T-helper 17 cell (primary cell): Measurements from ENCODE around the gene DYNC1I1. TPM values are rescaled to one million over a fixed set of nuclear protein-coding genes. Genes with fewer than 3 reads are reported as not detected.
A peak's percentile ranks its signal among the peaks of the same experiment; 100 is the strongest.

Source experiments
- ATAC-seq: fragments of 150-1000 bp; cut with Tn5 transposase; 2 replicates; pipeline ENCODE4 v1.10.0; 2021; ENCODE audit warnings: mild to moderate bottlenecking, moderate library complexity
- DNase-seq, 3 donors: peaks; one replicate each; pipeline versions ENCODE4 v3.0.0 to v3.0.0-alpha.2; 2020 to 2021
- H3K9me3 ChIP-seq: one replicate; pipeline ENCODE4 v1.7.0; 2013; ENCODE audit warnings: low read length, mild to moderate bottlenecking; ENCODE audit not compliant: control insufficient read depth, poor library complexity, severe bottlenecking
- H3K27ac Mint-ChIP-seq: one replicate; pipeline ENCODE4 v1.8.0; 2022; ENCODE audit warnings: mild to moderate bottlenecking, moderate library complexity, mixed read lengths
- H3K27me3 Mint-ChIP-seq: one replicate; pipeline ENCODE4 v1.8.0; 2022; ENCODE audit warnings: mixed read lengths
- H3K36me3 Mint-ChIP-seq: one replicate; pipeline ENCODE4 v1.8.0; 2022; ENCODE audit warnings: low read depth, mixed read lengths
- H3K4me1 Mint-ChIP-seq: one replicate; pipeline ENCODE4 v1.8.0; 2022; ENCODE audit warnings: mild to moderate bottlenecking, mixed read lengths
- H3K4me3 Mint-ChIP-seq: one replicate; pipeline ENCODE4 v1.8.0; 2022; ENCODE audit warnings: mild to moderate bottlenecking, moderate library complexity, mixed read lengths
- total RNA-seq, 4 donors: library from RNA in 2 of 4; stranded (reverse) in 2 of 4; gene quantifications; one replicate each; pipeline ENCODE4 v1.2.3 and lab custom pipeline; 2022 to 2026

The DYNC1I1 gene
- total RNA-seq: under 1 TPM; 0.12 to 0.31 TPM
- total RNA-seq (lab: John Stamatoyannopoulos, UW): 0 reads per million in 2 donors

GRCh38 chr7:95772298-95772770, at the start of gene DYNC1I1:
Gene DYNC1I1, plus strand, starts transcription at chr7:95772554. Its CDS starts 32,176 bp downstream, at chr7:95804730.
- peak; percentile 28 for ATAC-seq
- H3K27me3 Mint-ChIP-seq: peaks cover 39% of the 10 kb centered on the region
- no peaks in the 10 kb centered on the region for H3K4me1 Mint-ChIP-seq
- H3K36me3 Mint-ChIP-seq: peaks cover 2% of the 10 kb centered on the region
- peak within 1 kb of the TSS; percentile 57 for H3K4me3 Mint-ChIP-seq
- no peaks in the 10 kb centered on the region for H3K9me3 ChIP-seq
- H3K27ac Mint-ChIP-seq: no peak within 1 kb of the TSS
- DNase-seq: no peak

GRCh38 chr7:95723583-95724180, 48.7 kb upstream of the DYNC1I1 start:
- H3K9me3 ChIP-seq: no peaks in the 10 kb centered on the region
- DNase-seq (no peak), ATAC-seq (no peak)
- Mint-ChIP-seq H3K36me3 (no peaks in the 10 kb centered on the region), H3K27me3 (peaks cover 4% of the 10 kb centered on the region), H3K4me1 (no peaks in the 10 kb centered on the region), H3K4me3 (no peak overlapping the region), H3K27ac (no peak overlapping the region)

- Mint-ChIP-seq H3K36me3 (no peaks in the 10 kb centered on the region), H3K4me1 (no peaks in the 10 kb centered on the region), H3K4me3 (no peak overlapping the region), H3K27me3 (peaks cover 4% of the 10 kb centered on the region), H3K27ac (no peak overlapping the region)
- no peaks in the 10 kb centered on the region for H3K9me3 ChIP-seq
- DNase-seq (no peak), ATAC-seq (no peak)
Observed at GRCh38 chr7:95725205-95725604, 47.1 kb upstream of the DYNC1I1 start.

DNA sequence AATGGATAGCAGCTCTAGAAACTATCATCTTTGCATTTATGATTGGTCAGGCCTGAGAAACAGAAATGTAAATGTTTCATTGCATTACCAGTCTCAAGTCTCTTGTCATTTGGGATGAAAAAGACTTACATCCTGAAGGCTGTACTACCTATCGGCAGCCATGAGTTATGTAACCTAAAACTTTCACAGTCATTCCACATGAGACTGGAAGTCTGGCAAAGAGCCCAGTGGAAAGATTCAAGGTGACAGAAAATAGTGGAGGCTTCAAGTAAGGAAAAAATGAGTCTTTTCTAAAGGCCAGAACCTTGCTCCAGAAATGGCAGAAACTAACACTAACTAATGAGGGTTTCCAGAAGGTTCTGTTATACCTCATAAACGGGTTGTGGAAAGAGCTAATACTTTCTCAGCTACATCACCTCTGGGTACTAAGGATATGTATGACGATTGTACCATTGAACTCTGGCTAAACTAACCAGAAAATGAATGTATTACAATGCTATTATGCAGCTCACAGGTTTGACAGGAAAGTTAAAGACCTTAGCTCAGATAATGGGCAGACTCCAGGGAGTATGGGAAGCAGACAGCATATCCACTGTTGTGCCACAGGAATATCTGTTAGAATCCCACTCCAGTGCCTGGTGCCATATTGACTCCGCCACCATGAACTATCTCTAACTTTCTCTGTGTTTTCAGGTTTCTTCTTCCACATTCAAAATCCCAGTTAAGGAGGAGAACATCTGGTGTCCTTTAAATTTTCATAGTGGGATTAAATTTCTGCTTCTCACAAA, 41.7 kb upstream of the DYNC1I1 start:
- DNase-seq (no peak), ATAC-seq (no peak)
- Mint-ChIP-seq H3K4me3 (no peak overlapping the region), H3K4me1 (no peaks in the 10 kb centered on the region), H3K27me3 (no peaks in the 10 kb centered on the region), H3K36me3 (no peaks in the 10 kb centered on the region), H3K27ac (no peak overlapping the region)
- H3K9me3 ChIP-seq: no peaks in the 10 kb centered on the region

GRCh38 chr7:95736635-95737034, 35.7 kb upstream of the DYNC1I1 start:
- Mint-ChIP-seq H3K4me3 (no peak overlapping the region), H3K27me3 (peaks cover 5% of the 10 kb centered on the region), H3K36me3 (no peaks in the 10 kb centered on the region), H3K27ac (no peak overlapping the region), H3K4me1 (no peaks in the 10 kb centered on the region)
- no peaks in the 10 kb centered on the region for H3K9me3 ChIP-seq
- ATAC-seq (no peak), DNase-seq (no peak)

GRCh38 chr7:95737828-95738505, 34.4 kb upstream of the DYNC1I1 start:
- Mint-ChIP-seq H3K4me1 (no peaks in the 10 kb centered on the region), H3K4me3 (no peak overlapping the region), H3K36me3 (no peaks in the 10 kb centered on the region), H3K27me3 (peaks cover 5% of the 10 kb centered on the region), H3K27ac (no peak overlapping the region)
- ATAC-seq (no peak), DNase-seq (no peak)
- no peaks in the 10 kb centered on the region for H3K9me3 ChIP-seq

DNA sequence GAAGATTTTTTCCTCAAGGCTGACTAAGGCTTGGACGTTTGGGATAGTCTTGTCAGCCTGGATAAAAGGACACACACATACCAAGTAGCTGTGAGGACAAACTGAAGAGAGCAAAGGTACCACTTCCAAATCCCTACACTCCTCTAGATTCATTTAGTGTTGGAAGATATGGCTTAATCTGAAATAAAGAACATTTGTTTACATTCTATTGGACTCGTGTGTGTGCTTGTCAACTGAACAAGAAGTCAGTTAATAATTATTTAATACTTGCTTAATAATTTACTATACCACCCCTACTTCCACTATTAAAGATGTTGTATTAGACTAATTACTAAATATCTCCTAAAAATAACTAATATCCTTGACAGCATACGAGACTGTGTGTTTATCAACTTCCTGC, 23.3 kb upstream of the DYNC1I1 start:
- no peak for ATAC-seq
- no peaks in the 10 kb centered on the region for H3K9me3 ChIP-seq
- Mint-ChIP-seq H3K27ac (no peak overlapping the region), H3K4me3 (no peak overlapping the region), H3K27me3 (peaks cover 6% of the 10 kb centered on the region), H3K36me3 (no peaks in the 10 kb centered on the region), H3K4me1 (no peaks in the 10 kb centered on the region)
- DNase-seq: no peak

- H3K4me3 Mint-ChIP-seq: no peak overlapping the region
- no peaks in the 10 kb centered on the region for H3K9me3 ChIP-seq
- no peaks in the 10 kb centered on the region for H3K36me3 Mint-ChIP-seq
- DNase-seq (no peak), ATAC-seq (no peak)
- H3K27me3 Mint-ChIP-seq: peaks cover 6% of the 10 kb centered on the region
- no peaks in the 10 kb centered on the region for H3K4me1 Mint-ChIP-seq
- H3K27ac Mint-ChIP-seq: no peak overlapping the region
Observed at GRCh38 chr7:95749515-95749914, 22.8 kb upstream of the DYNC1I1 start.

DNA sequence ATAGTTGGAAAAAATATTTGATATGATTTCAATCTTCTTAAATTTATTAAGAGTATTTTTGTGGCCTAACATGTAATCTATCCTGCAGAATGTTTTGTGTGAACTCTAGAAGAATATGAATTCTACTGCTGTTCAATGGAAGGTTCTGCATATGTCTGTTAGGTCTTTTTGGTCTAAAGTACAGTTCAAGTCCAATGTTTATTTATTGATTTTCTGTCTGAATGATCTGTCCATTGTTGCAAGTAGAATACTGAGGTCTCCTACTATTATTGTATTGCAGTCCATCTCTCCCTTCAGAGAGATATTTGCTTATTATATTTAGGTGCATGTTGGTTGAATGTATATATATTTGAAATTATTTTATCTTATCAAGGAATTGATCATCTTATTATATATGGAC, 18.9 kb upstream of the DYNC1I1 start:
- ATAC-seq (no peak), DNase-seq (no peak)
- Mint-ChIP-seq H3K27ac (no peak overlapping the region), H3K36me3 (no peaks in the 10 kb centered on the region), H3K27me3 (peaks cover 6% of the 10 kb centered on the region), H3K4me1 (no peaks in the 10 kb centered on the region), H3K4me3 (no peak overlapping the region)
- no peaks in the 10 kb centered on the region for H3K9me3 ChIP-seq

DNA sequence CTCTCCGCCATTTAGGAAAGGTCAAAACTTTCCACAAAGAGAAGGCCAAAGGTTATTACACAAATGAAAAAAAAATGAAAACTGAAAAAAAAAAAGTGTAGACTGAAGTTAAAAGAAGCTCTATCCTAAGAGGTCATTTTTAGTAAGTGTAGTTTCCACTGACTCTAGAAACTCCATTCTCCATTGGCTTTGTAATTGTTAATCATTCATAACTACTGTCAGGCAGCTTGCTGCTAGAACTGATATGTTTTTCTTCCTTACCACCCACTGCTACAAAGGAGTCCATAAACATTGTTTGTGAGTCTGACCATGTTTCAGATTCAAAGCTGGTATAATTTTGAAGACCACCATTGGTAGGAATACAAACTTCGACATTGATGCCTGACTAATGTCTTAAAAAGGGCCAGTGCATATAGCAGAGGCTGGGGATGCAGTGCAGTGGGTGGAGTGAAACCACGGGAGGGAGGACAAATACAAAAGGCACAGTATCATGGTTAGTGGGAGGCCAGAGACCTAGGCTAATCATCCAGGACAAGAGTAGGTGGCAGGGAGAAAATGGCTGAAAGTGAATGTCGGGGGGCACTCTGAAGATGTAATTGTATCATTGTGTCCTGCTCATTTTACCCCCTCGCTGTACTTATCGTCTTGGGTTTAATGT, 16.9 kb upstream of the DYNC1I1 start:
- no peak for DNase-seq
- Mint-ChIP-seq H3K36me3 (no peaks in the 10 kb centered on the region), H3K27me3 (peaks cover 6% of the 10 kb centered on the region), H3K27ac (no peak overlapping the region), H3K4me3 (no peak overlapping the region), H3K4me1 (no peaks in the 10 kb centered on the region)
- no peak for ATAC-seq
- no peaks in the 10 kb centered on the region for H3K9me3 ChIP-seq

DNA sequence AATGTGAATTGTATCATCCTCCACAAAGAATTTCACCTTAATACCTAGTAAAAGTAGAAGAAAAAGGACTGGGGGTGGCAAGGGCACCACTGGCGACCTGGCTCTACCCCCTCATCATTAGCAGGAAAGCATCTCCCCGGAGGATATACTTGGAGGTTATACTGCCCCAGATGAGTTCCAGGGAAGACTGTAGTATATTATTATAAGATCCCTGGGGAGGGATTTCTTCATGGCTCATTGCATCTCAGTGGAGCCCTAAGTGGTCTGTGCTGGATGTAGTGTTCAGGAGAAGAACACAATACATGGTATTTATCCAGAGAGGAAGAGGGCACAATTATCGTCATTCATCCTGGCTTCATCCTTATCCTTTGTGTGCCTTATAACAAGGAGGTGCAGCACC, 14.2 kb upstream of the DYNC1I1 start:
- Mint-ChIP-seq H3K27ac (no peak overlapping the region), H3K36me3 (no peaks in the 10 kb centered on the region), H3K27me3 (no peaks in the 10 kb centered on the region), H3K4me3 (no peak overlapping the region), H3K4me1 (no peaks in the 10 kb centered on the region)
- ATAC-seq: no peak
- DNase-seq: no peak
- no peaks in the 10 kb centered on the region for H3K9me3 ChIP-seq

- no peak overlapping the region for H3K4me3 Mint-ChIP-seq
- peaks cover 7% of the 10 kb centered on the region for H3K27me3 Mint-ChIP-seq
- ATAC-seq (no peak), DNase-seq (no peak)
- H3K9me3 ChIP-seq: no peaks in the 10 kb centered on the region
- H3K36me3 Mint-ChIP-seq: no peaks in the 10 kb centered on the region
- no peak overlapping the region for H3K27ac Mint-ChIP-seq
- no peaks in the 10 kb centered on the region for H3K4me1 Mint-ChIP-seq
Observed at GRCh38 chr7:95766086-95766485, 6.3 kb upstream of the DYNC1I1 start.

GRCh38 chr7:95766657-95767056, 5.7 kb upstream of the DYNC1I1 start:
- no peaks in the 10 kb centered on the region for H3K36me3 Mint-ChIP-seq
- ATAC-seq (no peak), DNase-seq (no peak)
- H3K9me3 ChIP-seq: no peaks in the 10 kb centered on the region
- H3K27ac Mint-ChIP-seq: no peak overlapping the region
- no peaks in the 10 kb centered on the region for H3K4me1 Mint-ChIP-seq
- peaks cover 13% of the 10 kb centered on the region for H3K27me3 Mint-ChIP-seq
- H3K4me3 Mint-ChIP-seq: no peak overlapping the region
